Fibroblast of lung (primary cell): ENCODE measurements around the gene MPHOSPH10. TPM values are rescaled to one million over a fixed set of nuclear protein-coding genes. Genes with fewer than 3 reads are reported as not detected.

Experiments used
- DNase-seq, 2 donors: peaks; one replicate each; pipeline versions ENCODE4 v3.0.0 to v3.0.0-alpha.2; 2010; ENCODE audit warnings: low read depth in 2 of 2
- H2AFZ ChIP-seq: 2 replicates; pipeline ENCODE4 v1.5.1; 2012; ENCODE audit warnings: low read length, control low read depth, inconsistent platforms
- H3K27ac ChIP-seq: 2 replicates; pipeline ENCODE4 v1.5.1; 2011; ENCODE audit warnings: low read length, control low read depth; ENCODE audit not compliant: insufficient read depth
- H3K27me3 ChIP-seq: 2 replicates; pipeline ENCODE4 v1.5.1; 2011; ENCODE audit warnings: mild to moderate bottlenecking, low read length; ENCODE audit not compliant: control insufficient read depth, insufficient read depth
- H3K36me3 ChIP-seq: 2 replicates; pipeline ENCODE4 v1.5.1; 2011; ENCODE audit warnings: low read length; ENCODE audit not compliant: control insufficient read depth, insufficient read depth
- H3K4me1 ChIP-seq: 2 replicates; pipeline ENCODE4 v1.5.1; 2011; ENCODE audit warnings: low read length; ENCODE audit not compliant: control insufficient read depth, insufficient read depth; ENCODE audit errors: extremely low read depth
- H3K4me2 ChIP-seq: 2 replicates; pipeline ENCODE4 v1.5.1; 2011; ENCODE audit warnings: low read length, control low read depth; ENCODE audit not compliant: insufficient read depth; ENCODE audit errors: extremely low read depth
- H3K4me3 ChIP-seq, 4 experiments: fragments of 200-600 bp in 1 of 4; sonication (generic) in 1 of 4; replicated peaks in 1 of 4; 2 replicates each; pipeline ENCODE4 v1.5.1; 2011 to 2016; ENCODE audit warnings: low read length in 4 of 4, low read depth in 3 of 4, mild to moderate bottlenecking in 3 of 4, control low read depth in 2 of 4, inconsistent platforms in 1 of 4, mixed read lengths in 1 of 4; ENCODE audit not compliant: insufficient read depth in 1 of 4; ENCODE audit errors: control extremely low read depth in 1 of 4
- H3K79me2 ChIP-seq: 2 replicates; pipeline ENCODE4 v1.5.1; 2012; ENCODE audit warnings: mild to moderate bottlenecking, low read length, inconsistent platforms; ENCODE audit not compliant: control insufficient read depth, insufficient read depth
- H3K9ac ChIP-seq: 2 replicates; pipeline ENCODE4 v1.5.1; 2011; ENCODE audit warnings: mild to moderate bottlenecking, low read length, control low read depth; ENCODE audit not compliant: insufficient read depth
- H3K9me3 ChIP-seq: 2 replicates; pipeline ENCODE4 v1.5.1; 2012; ENCODE audit warnings: low read depth, low read length; ENCODE audit not compliant: control insufficient read depth, insufficient read depth
- H4K20me1 ChIP-seq: 2 replicates; pipeline ENCODE4 v1.5.1; 2011; ENCODE audit warnings: low read length; ENCODE audit not compliant: control insufficient read depth, insufficient read depth; ENCODE audit errors: extremely low read depth
- CTCF ChIP-seq, 2 donors: IDR thresholded peaks in 1 of 2; conservative IDR thresholded peaks in 1 of 2; 1 replicate in 1 of 2; 2 replicates in 1 of 2; pipeline ENCODE4 v1.5.1; 2011 to 2012; ENCODE audit warnings: low read length in 2 of 2, control low read depth in 1 of 2, inconsistent platforms in 1 of 2, low read depth in 1 of 2, mild to moderate bottlenecking in 1 of 2
- EZH2 ChIP-seq: IDR thresholded peaks from 2 replicates; pipeline ENCODE4 v1.5.1; 2012; ENCODE audit warnings: low read length, control low read depth, mild to moderate bottlenecking; ENCODE audit errors: missing control alignments
- polyA plus RNA-seq, 2 donors: library from polyadenylated mRNA; depleted of rRNA in 1 of 2; stranded (reverse) in 1 of 2; unstranded in 1 of 2; fragments of >200 nt; gene quantifications; 2 replicates each; pipeline ENCODE4 v1.2.1, GENCODE V29; 2011 to 2012; ENCODE audit warnings: missing spikeins in 1 of 2
- total RNA-seq: library from RNA; depleted of rRNA; stranded (reverse); fragments of >200 nt; gene quantifications from 2 replicates; pipeline ENCODE4 v1.2.1, GENCODE V29; 2014

MPHOSPH10 gene
- total and polyA plus RNA-seq, 2 donors (not counting 1 experiment from before 2014, with no cell fraction given) = 14.7 to 26.2 TPM

GRCh38 chr2:71100195-71100964, 30.1 kb upstream of the MPHOSPH10 start:
- DNase-seq = peak; percentile 58 to 74
- Histone ChIP-seq H3K4me2 (no peak overlapping the region), H3K27me3 (no peaks in the 10 kb centered on the region), H3K36me3 (no peaks in the 10 kb centered on the region), H3K4me1 (peaks cover 10% of the 10 kb centered on the region), H4K20me1 (no peaks in the 10 kb centered on the region), H3K9ac (no peak overlapping the region), H3K79me2 (no peaks in the 10 kb centered on the region), H3K4me3 (no peak overlapping the region), H3K27ac (no peak overlapping the region), H2AFZ (no peak overlapping the region), H3K9me3 (no peaks in the 10 kb centered on the region)
- no peak for TF ChIP-seq EZH2
- TF ChIP-seq CTCF (conservative IDR thresholded peaks at IDR 0.05 in 1 of 2, IDR thresholded peaks at IDR 0.05 in 1 of 2; ENCODE audit: low read depth in 1 of 2, low read length in 2 of 2) = peak; percentile 64 to 91

GRCh38 chr2:71101656-71102055, 28.8 kb upstream of the MPHOSPH10 start:
- Histone ChIP-seq H3K27ac (no peak overlapping the region), H3K4me2 (peak overlapping the region; percentile 49)

More at GRCh38 chr2:71101656-71102055, 28.8 kb upstream of the MPHOSPH10 start:
- H3K9ac ChIP-seq = no peak overlapping the region
- no peaks in the 10 kb centered on the region for H3K79me2 ChIP-seq
- no peak overlapping the region for H2AFZ ChIP-seq
- no peaks in the 10 kb centered on the region for H3K36me3 ChIP-seq
- peaks cover 10% of the 10 kb centered on the region for H3K4me1 ChIP-seq
- TF ChIP-seq EZH2 = no peak
- no peak for TF ChIP-seq CTCF (conservative IDR thresholded peaks at IDR 0.05 in 1 of 2, IDR thresholded peaks at IDR 0.05 in 1 of 2; ENCODE audit: low read depth in 1 of 2, low read length in 2 of 2)
- no peaks in the 10 kb centered on the region for H3K9me3 ChIP-seq
- H3K27me3 ChIP-seq = no peaks in the 10 kb centered on the region
- peak; percentile 85 to 96 for DNase-seq
- H3K4me3 ChIP-seq = no peak overlapping the region
- H4K20me1 ChIP-seq = no peaks in the 10 kb centered on the region
